ENCODE results near the gene ADO. TPM values are rescaled to one million over a fixed set of nuclear protein-coding genes. Genes with fewer than 3 reads are reported as not detected.
A peak's percentile ranks its signal among the peaks of the same experiment; 100 is the strongest.

The ADO gene
- total RNA-seq, 1 donor from 2014 or later: 35.8 TPM

GRCh38 chr10:62814756-62815380, 10.3 kb downstream of the ADO start:
- no peak for DNase-seq (ENCODE audit: low read depth)
- TF ChIP-seq CTCF (IDR thresholded peaks at IDR 0.05; ENCODE audit: insufficient read depth, low read length, poor library complexity, severe bottlenecking): no peak
- H3K27me3 ChIP-seq (ENCODE audit: control insufficient read depth, insufficient read depth, low read length): peaks cover 31% of the 10 kb centered on the region
- peak overlapping the region; percentile 69 for H3K4me3 ChIP-seq (ENCODE audit: low read depth, low read length)
- no peaks in the 10 kb centered on the region for H3K36me3 ChIP-seq (ENCODE audit: control insufficient read depth, insufficient read depth, low read length)

- TF ChIP-seq CTCF (IDR thresholded peaks at IDR 0.05; ENCODE audit: insufficient read depth, low read length, poor library complexity, severe bottlenecking): no peak
- peak overlapping the region; percentile 69 for H3K4me3 ChIP-seq (ENCODE audit: low read depth, low read length)
- no peak for DNase-seq (ENCODE audit: low read depth)
- peaks cover 31% of the 10 kb centered on the region for H3K27me3 ChIP-seq (ENCODE audit: control insufficient read depth, insufficient read depth, low read length)
- no peaks in the 10 kb centered on the region for H3K36me3 ChIP-seq (ENCODE audit: control insufficient read depth, insufficient read depth, low read length)
Observed at GRCh38 chr10:62815381-62816075, 11.0 kb downstream of the ADO start.

GRCh38 chr10:62816076-62816330, 11.5 kb downstream of the ADO start:
- H3K4me3 ChIP-seq (ENCODE audit: low read depth, low read length): peak overlapping the region; percentile 69
- no peak for TF ChIP-seq CTCF (IDR thresholded peaks at IDR 0.05; ENCODE audit: insufficient read depth, low read length, poor library complexity, severe bottlenecking)
- no peak for DNase-seq (ENCODE audit: low read depth)
- peaks cover 32% of the 10 kb centered on the region for H3K27me3 ChIP-seq (ENCODE audit: control insufficient read depth, insufficient read depth, low read length)
- no peaks in the 10 kb centered on the region for H3K36me3 ChIP-seq (ENCODE audit: control insufficient read depth, insufficient read depth, low read length)

- no peak for TF ChIP-seq CTCF (IDR thresholded peaks at IDR 0.05; ENCODE audit: insufficient read depth, low read length, poor library complexity, severe bottlenecking)
- peak; percentile 94 for DNase-seq (ENCODE audit: low read depth)
- peak within 1 kb of the TSS; percentile 69 for H3K4me3 ChIP-seq (ENCODE audit: low read depth, low read length)
- H3K36me3 ChIP-seq (ENCODE audit: control insufficient read depth, insufficient read depth, low read length): no peaks in the 10 kb centered on the region
- H3K27me3 ChIP-seq (ENCODE audit: control insufficient read depth, insufficient read depth, low read length): peaks cover 34% of the 10 kb centered on the region
Observed at GRCh38 chr10:62816331-62817120, 12.0 kb downstream of the ADO start, which contains the start of gene EGR2. Gene EGR2, minus strand, starts transcription at chr10:62816366. Its CDS starts 337 bp downstream, at chr10:62816029.

GRCh38 chr10:62817121-62817765, 12.7 kb downstream of the ADO start:
- H3K36me3 ChIP-seq (ENCODE audit: control insufficient read depth, insufficient read depth, low read length): no peaks in the 10 kb centered on the region
- DNase-seq (ENCODE audit: low read depth): no peak
- peaks cover 34% of the 10 kb centered on the region for H3K27me3 ChIP-seq (ENCODE audit: control insufficient read depth, insufficient read depth, low read length)
- TF ChIP-seq CTCF (IDR thresholded peaks at IDR 0.05; ENCODE audit: insufficient read depth, low read length, poor library complexity, severe bottlenecking): no peak
- peak overlapping the region; percentile 48 for H3K4me3 ChIP-seq (ENCODE audit: low read depth, low read length)
